ENCODE data around the gene SORCS2.

DNA sequence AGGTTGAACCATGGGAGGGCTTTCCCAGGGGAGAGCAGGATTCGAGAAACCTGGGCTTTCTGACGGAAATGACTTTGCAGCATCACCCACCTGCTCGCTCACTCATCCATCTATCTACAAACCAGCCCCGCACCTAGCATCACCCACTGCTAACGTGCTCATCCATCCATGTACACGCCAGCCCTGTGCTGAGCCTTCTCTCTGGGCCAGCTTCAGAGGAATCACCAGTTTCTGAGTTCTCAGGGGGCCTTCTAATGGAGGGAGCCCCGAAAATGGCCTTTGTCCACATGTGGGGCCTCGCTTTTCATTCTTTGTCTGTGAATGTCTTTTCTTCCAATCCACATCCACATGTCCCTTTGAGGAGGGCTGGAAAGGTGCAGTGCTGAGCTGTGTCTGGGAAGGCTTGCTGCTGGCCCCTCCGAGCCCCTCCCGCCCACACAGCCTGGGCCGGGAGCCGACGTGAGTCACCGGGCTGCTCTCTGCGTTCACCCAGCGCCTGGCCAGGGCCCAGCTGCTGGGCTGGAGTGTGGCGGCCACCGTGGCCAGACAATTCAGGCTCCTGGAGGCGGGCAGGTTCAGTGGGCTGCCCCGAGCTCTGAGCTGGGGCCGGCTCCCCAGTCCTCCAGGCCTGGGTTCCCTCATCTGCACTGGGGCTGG, 14.7 kb downstream of the SORCS2 start:
- TF ChIP-seq, protein P1, sequence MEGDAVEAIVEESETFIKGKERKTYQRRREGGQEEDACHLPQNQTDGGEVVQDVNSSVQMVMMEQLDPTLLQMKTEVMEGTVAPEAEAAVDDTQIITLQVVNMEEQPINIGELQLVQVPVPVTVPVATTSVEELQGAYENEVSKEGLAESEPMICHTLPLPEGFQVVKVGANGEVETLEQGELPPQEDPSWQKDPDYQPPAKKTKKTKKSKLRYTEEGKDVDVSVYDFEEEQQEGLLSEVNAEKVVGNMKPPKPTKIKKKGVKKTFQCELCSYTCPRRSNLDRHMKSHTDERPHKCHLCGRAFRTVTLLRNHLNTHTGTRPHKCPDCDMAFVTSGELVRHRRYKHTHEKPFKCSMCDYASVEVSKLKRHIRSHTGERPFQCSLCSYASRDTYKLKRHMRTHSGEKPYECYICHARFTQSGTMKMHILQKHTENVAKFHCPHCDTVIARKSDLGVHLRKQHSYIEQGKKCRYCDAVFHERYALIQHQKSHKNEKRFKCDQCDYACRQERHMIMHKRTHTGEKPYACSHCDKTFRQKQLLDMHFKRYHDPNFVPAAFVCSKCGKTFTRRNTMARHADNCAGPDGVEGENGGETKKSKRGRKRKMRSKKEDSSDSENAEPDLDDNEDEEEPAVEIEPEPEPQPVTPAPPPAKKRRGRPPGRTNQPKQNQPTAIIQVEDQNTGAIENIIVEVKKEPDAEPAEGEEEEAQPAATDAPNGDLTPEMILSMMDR (IDR thresholded peaks at IDR 0.05): no peak
- peak; percentile 52 for TF ChIP-seq JUND (IDR thresholded peaks at IDR 0.05)

All from SK-N-SH (cell line).